ENCODE results near the gene KDM4D. TPM values are rescaled to one million over a fixed set of nuclear protein-coding genes. Genes with fewer than 3 reads are reported as not detected.

KDM4D gene
- total RNA-seq, 1 experiment from 2014 or later, result 0.68 TPM

DNA sequence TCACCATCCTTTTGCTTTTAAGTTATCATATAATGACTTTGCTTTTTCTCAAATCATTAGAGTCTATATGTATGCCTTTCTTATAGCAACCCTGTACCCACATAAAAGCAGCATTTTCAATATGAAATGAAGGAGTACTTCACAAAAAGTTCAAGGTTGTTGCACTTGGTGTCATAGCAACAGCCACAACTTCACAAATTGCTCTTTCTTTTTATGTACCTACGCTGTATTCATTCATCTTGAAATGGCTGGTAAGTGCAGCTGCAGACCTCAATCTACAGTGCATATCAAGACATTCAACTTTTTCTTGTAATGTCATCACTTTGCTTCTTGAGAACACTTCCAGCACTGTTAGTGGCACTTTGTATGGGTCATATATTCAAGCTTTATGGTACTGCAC, 18.8 kb upstream of the KDM4D start:
- Mint-ChIP-seq H3K4me3 (ENCODE audit: low read depth, unreplicated experiment) (no peak overlapping the region), H3K4me1 (ENCODE audit: low read depth, unreplicated experiment) (no peaks in the 10 kb centered on the region), H3K36me3 (ENCODE audit: insufficient read depth, unreplicated experiment) (no peaks in the 10 kb centered on the region), H3K9me3 (ENCODE audit: low read depth, unreplicated experiment) (no peaks in the 10 kb centered on the region), H3K27me3 (ENCODE audit: unreplicated experiment) (no peaks in the 10 kb centered on the region), H3K27ac (ENCODE audit: unreplicated experiment) (no peak overlapping the region)
- CTCF ChIA-PET, result no interaction called here
- TF ChIP-seq, protein P1, sequence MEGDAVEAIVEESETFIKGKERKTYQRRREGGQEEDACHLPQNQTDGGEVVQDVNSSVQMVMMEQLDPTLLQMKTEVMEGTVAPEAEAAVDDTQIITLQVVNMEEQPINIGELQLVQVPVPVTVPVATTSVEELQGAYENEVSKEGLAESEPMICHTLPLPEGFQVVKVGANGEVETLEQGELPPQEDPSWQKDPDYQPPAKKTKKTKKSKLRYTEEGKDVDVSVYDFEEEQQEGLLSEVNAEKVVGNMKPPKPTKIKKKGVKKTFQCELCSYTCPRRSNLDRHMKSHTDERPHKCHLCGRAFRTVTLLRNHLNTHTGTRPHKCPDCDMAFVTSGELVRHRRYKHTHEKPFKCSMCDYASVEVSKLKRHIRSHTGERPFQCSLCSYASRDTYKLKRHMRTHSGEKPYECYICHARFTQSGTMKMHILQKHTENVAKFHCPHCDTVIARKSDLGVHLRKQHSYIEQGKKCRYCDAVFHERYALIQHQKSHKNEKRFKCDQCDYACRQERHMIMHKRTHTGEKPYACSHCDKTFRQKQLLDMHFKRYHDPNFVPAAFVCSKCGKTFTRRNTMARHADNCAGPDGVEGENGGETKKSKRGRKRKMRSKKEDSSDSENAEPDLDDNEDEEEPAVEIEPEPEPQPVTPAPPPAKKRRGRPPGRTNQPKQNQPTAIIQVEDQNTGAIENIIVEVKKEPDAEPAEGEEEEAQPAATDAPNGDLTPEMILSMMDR (IDR thresholded peaks at IDR 0.05; ENCODE audit: unreplicated experiment), result no peak
- DNase-seq, result no peak
- BruUV-seq (replicated peaks), result no TSS peak
- intact Hi-C loops (cut with micrococcal nuclease; ENCODE audit: unreplicated experiment), result no loop called here

DNA sequence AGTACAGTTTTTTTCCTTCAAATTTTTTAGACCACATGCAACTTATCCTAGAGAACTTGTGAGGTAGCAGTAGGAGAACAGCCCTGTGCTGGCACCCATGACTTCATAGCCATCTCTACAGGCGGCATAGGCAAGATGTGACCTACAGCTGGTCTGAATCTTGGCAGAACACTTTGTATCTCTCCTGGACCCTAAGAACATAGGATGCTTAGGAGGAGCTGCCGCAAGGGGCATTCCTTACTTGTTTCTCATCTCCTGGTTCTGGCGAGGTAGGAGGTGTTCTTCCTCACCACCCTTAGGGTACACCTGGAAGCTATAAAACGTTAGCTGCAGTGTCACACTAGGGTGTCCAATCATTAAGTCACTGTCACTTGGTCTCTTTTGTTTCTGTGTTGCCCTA, 16.5 kb upstream of the KDM4D start:
- Mint-ChIP-seq H3K27me3 (ENCODE audit: unreplicated experiment) (no peaks in the 10 kb centered on the region), H3K27ac (ENCODE audit: unreplicated experiment) (no peak overlapping the region), H3K9me3 (ENCODE audit: low read depth, unreplicated experiment) (no peaks in the 10 kb centered on the region), H3K4me1 (ENCODE audit: low read depth, unreplicated experiment) (no peaks in the 10 kb centered on the region), H3K4me3 (ENCODE audit: low read depth, unreplicated experiment) (no peak overlapping the region), H3K36me3 (ENCODE audit: insufficient read depth, unreplicated experiment) (no peaks in the 10 kb centered on the region)
- TF ChIP-seq, protein P1 (IDR thresholded peaks at IDR 0.05; ENCODE audit: unreplicated experiment), result no peak
- BruUV-seq (replicated peaks), result no TSS peak
- intact Hi-C loops (cut with micrococcal nuclease; ENCODE audit: unreplicated experiment), result no loop called here
- CTCF ChIA-PET, result no interaction called here
- DNase-seq, result no peak

DNA sequence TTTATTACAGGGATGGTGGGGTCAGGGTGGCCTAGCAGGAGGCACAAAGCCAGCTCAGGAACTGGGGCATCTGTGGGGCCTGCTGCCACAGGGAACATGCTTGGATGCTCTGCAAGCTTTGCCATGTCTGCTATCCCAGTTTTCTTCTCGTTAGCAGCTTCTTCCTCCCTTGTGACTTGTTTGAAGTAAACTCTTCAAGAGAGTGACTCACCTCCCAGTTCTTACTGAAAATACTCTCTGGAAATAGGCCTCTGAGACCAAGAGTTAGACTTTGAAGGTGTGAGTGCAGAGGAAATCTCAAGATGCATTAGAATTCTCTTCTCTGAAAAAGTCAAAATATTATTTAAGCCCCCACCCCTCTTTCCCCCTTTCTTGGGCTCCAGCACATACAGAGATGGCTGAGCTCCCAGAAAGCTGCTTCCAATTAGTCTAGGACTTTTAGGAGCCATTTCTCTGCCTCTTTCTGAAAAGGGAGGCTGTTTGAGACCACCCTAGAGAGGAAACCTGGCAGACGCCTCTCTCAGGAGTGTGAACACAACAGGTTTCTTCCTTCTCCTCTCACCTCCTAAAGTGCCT, 15.3 kb upstream of the KDM4D start:
- H3K36me3 Mint-ChIP-seq (ENCODE audit: insufficient read depth, unreplicated experiment), result peaks cover 7% of the 10 kb centered on the region
- no peak overlapping the region for H3K27ac Mint-ChIP-seq (ENCODE audit: unreplicated experiment)
- intact Hi-C loops (cut with micrococcal nuclease; ENCODE audit: unreplicated experiment), result no loop called here
- no peak overlapping the region for H3K4me3 Mint-ChIP-seq (ENCODE audit: low read depth, unreplicated experiment)
- H3K9me3 Mint-ChIP-seq (ENCODE audit: low read depth, unreplicated experiment), result no peaks in the 10 kb centered on the region
- CTCF ChIA-PET, result no interaction called here
- no peaks in the 10 kb centered on the region for H3K4me1 Mint-ChIP-seq (ENCODE audit: low read depth, unreplicated experiment)
- H3K27me3 Mint-ChIP-seq (ENCODE audit: unreplicated experiment), result no peaks in the 10 kb centered on the region
- DNase-seq, result no peak
- BruUV-seq (replicated peaks), result no TSS peak
- TF ChIP-seq, protein P1 (IDR thresholded peaks at IDR 0.05; ENCODE audit: unreplicated experiment), result no peak

DNA sequence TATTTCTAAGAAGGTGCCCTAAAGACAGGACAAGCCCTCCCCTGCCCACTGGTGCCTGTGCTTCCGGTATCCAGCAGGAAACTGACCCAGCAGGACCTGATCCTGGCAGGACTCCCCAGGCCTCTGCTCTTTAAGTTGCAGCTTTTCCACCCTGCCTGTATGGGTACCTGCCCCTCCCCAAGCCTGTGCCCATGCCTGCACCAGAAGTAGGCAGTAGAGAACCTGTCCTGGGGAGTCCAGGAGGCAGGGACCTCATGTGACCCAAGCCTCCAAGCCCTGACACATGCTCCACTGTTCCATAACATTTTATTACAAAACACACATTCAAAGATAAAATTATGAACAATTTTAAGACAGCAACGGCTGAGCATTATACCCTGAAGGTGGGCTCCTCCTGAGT, 14.3 kb upstream of the KDM4D start:
- H3K4me3 Mint-ChIP-seq (ENCODE audit: low read depth, unreplicated experiment), result no peak overlapping the region
- DNase-seq, result no peak
- intact Hi-C loops (cut with micrococcal nuclease; ENCODE audit: unreplicated experiment), result no loop called here
- CTCF ChIA-PET, result no interaction called here
- H3K27ac Mint-ChIP-seq (ENCODE audit: unreplicated experiment), result no peak overlapping the region
- no peaks in the 10 kb centered on the region for H3K27me3 Mint-ChIP-seq (ENCODE audit: unreplicated experiment)
- no TSS peak for BruUV-seq (replicated peaks)
- TF ChIP-seq, protein P1 (IDR thresholded peaks at IDR 0.05; ENCODE audit: unreplicated experiment), result no peak
- H3K9me3 Mint-ChIP-seq (ENCODE audit: low read depth, unreplicated experiment), result no peaks in the 10 kb centered on the region
- H3K4me1 Mint-ChIP-seq (ENCODE audit: low read depth, unreplicated experiment), result no peaks in the 10 kb centered on the region
- peaks cover 7% of the 10 kb centered on the region for H3K36me3 Mint-ChIP-seq (ENCODE audit: insufficient read depth, unreplicated experiment)

Measured in Calu3 (cell line).